Activated CD4-positive, CD25-positive, alpha-beta regulatory T cell treated with anti-CD3 and anti-CD28 coated beads, Interleukin-2, amount 50 U/mL, for 24 hours (primary cell): ENCODE measurements around the gene SUCLG2.
"Not testable (repeated sequence)": the region's sequence is repeated elsewhere in the genome, so short reads cannot be mapped to it uniquely, and the experiment has no call there.

Source experiments
- ATAC-seq, 2 donors: fragments of 150-1000 bp; cut with Tn5 transposase; one replicate each; pipeline ENCODE4 v1.10.0; 2021; ENCODE audit warnings: mild to moderate bottlenecking in 1 of 2, moderate library complexity in 1 of 2

SUCLG2 gene

GRCh38 chr3:67551361-67552016 is 102.9 kb downstream of the SUCLG2 start:
- ATAC-seq = no peak

GRCh38 chr3:67550541-67550940 is 103.9 kb downstream of the SUCLG2 start:
- no peak for ATAC-seq

- ATAC-seq = not testable (repeated sequence)
These were observed 111.7 kb downstream of the SUCLG2 start for GRCh38 chr3:67542502-67543250.

- no peak for ATAC-seq
These were observed 114.1 kb downstream of the SUCLG2 start for GRCh38 chr3:67540198-67540894.

GRCh38 chr3:67537203-67537602 is 117.2 kb downstream of the SUCLG2 start:
- not testable (repeated sequence) for ATAC-seq

DNA sequence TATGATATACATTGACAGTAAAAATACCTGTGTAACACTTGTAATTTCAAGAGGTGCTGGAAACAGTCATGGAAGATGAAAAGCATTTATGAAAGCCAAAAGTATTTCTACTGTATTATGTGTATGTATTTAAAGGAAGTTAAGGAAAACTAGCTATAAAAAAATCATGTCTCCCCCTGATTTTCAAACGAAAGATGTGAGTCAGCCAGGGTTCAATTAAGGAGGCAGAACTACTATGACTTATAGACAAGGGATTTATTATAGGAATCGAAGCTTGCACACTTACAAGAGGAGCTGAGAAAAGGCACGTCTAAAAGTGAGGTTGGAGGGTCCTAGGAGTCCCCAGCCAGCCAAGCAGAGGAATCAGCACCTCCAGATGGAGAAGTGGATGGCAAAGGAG is 119.4 kb downstream of the SUCLG2 start:
- ATAC-seq = no peak

DNA sequence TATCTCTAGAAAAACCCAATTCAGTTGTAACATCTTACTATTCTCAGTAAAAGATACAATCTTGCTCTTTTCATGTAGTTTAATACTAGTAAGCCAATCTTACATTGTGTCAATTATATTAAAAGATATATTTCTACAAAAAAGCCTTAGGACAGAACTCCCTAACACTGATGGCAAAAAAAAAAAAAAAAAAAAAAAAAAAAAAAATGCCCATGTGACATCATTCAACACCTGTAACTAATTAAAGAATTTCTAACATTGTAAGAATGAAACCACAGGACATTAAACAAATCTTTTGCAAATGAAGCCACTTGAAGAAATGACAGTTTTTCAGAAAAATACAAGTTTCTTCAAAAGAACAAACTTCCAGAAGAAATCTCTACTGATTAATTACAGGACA is 119.8 kb downstream of the SUCLG2 start:
- ATAC-seq = no peak

DNA sequence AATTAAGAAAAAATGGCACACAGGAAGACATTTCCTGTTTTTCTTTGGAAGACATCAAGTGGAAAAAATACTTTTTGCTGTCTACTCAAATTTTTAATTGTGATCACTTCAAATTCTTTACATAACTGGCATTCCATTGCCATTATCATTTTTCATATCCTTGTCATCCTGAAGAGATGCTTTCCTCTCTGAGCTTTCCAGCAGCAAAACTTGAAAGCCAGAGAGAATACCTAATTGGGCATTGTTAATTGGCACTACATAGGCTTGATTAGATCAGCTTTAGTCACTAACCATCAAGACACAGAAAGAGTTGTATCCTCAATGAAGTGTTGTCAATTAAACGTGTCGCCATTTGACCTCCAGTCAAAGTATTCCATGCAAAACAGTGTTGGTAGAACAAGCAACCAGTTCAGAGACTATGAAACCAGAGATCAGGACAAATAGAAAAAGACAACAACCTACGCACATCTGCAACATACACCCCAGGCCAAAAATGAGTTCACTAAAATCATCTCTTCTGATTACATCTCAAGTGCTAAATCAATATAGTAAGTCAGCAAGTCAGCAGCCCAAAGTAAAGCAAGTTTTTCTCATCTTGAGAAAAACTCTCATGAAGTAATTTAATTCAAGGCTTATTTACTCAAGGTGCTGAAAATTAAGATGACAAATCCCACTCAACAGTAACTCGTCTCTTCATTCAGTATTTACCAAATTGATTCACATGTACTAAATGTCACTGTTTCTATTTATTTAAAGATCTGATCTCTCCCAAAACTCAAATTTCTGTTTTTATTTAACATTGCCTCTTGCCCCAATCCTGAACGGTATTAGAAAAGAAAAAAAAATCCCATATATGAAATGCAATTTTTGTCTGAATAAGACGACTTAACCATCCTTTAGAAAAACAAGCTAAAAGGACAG is 123.0 kb downstream of the SUCLG2 start:
- ATAC-seq = no peak

DNA sequence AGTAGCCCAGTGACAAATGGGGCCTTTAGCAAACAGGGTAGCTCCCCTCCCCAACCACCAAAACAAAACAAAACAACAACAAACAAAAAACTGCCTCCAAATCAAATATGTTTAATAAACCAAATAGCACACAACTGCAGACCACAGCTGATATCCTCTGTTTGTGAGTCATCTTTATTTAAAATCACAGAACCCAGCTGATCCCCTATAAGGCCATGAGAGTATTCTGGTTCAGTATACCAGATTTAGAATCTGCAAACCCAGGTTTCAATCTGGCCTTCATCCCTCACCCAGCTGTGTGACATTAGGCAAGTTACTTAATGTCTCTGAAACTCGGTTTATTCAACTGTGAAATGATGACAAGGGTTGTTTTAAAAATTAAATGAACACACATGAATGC is 124.5 kb downstream of the SUCLG2 start:
- no peak for ATAC-seq

DNA sequence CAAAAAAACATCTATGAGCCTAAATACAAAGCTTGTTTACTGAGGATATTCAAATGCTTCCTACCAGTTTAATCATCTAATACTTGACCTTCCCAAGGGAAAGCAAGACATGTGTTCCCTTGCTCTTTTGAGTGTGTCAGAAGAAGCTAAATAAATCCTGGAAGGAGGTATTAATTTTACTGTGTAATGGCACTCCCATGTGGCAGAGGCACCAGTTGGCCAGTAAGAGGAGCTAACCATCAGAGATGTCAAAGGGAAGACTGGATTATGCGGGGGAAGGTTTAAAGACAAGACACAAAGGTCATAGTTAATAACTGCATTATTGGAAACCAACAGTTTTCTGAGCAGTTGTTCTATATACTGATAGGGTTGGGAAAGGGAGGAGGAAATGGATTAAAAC is 125.1 kb downstream of the SUCLG2 start:
- ATAC-seq = no peak

GRCh38 chr3:67526246-67526645 is 128.2 kb downstream of the SUCLG2 start:
- no peak for ATAC-seq

GRCh38 chr3:67524046-67524445 is 130.4 kb downstream of the SUCLG2 start:
- ATAC-seq = no peak

GRCh38 chr3:67522081-67522480 is 132.3 kb downstream of the SUCLG2 start:
- ATAC-seq = no peak

GRCh38 chr3:67521053-67521646 is 133.3 kb downstream of the SUCLG2 start:
- ATAC-seq = no peak

DNA sequence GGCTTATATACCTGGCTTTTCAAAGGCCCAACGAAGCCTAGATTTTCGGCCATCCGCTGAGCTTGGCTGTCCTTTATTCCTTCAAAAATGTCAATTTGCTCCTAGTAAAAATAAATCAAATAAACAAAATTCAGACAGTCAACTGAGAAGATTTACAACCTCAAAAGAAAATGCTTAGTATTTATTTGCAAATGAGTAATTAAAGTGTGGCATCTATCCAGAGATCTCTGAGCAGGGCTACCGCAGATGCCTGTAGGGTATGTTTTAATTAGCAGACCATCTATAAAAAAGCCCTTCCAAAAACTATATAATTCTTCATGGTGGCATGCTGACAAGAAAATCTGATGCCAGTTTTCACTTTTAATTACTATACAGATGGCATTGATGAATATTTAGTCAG is 136.2 kb downstream of the SUCLG2 start:
- no peak for ATAC-seq

GRCh38 chr3:67517781-67518180 is 136.6 kb downstream of the SUCLG2 start:
- no peak for ATAC-seq

DNA sequence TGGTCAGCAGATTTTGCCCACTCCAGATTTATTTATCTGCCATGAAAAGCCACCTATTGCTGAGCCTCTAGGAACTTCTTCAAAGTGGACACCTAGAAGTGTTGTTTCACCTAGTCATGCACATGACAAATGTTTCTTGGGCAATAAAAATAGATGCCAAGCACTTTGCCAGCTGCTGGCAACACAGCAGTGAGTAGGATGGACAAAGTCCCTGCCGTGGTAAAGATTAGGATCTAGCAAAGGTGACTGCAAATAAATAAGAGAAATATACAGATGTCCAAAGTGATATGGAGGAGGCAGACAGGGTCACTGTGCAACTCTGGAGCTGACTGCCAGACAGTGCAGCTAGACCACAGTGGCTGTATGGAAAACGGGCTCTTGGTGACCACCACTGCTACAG is 137.9 kb downstream of the SUCLG2 start:
- no peak for ATAC-seq

DNA sequence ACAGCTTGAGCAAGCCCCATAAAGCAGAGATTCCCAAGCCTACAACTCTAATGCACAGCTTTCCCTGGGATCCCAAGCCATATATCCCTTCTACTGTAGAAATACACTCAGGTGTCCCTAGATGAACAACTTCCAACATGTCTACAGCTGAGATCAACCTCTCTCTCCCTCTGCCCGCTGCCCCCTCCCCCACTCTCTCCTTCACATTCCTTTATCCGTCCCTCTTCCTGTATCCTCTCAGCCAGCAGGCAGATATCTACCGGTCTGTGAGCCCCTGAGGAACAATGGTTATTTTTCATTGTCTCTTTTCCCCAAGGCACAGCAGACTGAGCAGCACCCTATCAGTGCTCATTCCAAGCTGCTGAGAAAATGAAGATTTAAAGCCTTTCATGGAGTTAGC is 138.6 kb downstream of the SUCLG2 start:
- no peak for ATAC-seq

DNA sequence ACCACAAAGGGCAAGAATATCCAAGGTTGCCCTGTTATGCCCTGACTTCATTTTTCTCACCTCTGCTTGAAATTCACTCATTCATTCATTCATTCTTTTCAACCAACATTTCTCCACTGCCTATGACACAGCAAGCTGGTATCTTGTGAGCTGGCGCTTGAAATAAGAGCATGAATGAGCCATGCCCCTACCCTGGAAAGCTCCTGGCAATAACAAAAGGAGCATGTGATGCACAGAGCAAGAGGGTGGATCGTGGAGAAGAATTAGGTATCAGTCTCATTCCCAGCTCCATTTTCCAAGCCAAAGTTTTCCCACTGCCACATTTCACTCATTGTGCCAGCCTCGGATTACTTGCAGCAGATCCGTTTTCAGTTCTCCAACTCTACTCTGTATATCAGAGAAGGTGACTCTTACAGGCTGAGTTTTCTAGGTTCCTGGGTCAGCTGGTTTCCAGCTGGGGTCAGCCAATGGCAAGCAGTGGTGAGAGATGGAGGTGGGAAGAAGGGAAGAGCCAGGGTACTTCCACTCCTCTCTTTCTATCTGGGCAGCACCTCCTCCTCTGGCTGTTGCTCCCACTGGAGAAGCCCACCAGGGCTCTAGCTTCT is 144.8 kb downstream of the SUCLG2 start:
- no peak for ATAC-seq

- no peak for ATAC-seq
These were observed 146.8 kb downstream of the SUCLG2 start for GRCh38 chr3:67507584-67507983.

GRCh38 chr3:67500709-67501108 is 153.7 kb downstream of the SUCLG2 start:
- no peak for ATAC-seq

GRCh38 chr3:67497746-67498145 is 156.7 kb downstream of the SUCLG2 start:
- no peak for ATAC-seq
